Iris pigment epithelial cell (primary cell): ENCODE data around the gene STK4.

Experiments used
- DNase-seq: peaks from one replicate; pipeline ENCODE4 v3.0.0-alpha.2; 2011; ENCODE audit warnings: low read depth

The STK4 gene

DNA sequence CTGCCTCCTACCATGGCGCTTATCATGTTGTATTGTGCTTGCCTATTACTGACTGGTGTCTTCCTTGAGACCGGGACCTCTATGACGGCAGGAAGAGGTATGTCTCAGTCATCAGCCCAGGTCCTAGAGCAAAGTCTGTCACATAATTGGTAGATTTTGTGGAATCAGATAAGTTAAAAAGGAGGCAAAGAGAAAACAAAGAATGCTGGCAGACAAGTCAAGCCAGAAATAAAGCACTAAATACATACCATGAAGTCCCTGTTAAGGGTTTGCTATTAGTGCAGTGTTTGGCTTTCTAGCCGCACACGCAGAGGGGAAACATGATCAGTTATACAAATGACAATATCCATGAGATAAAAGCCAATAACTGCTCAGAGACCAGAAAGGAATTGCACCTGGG lies 12.1 kb upstream of the STK4 start:
- no peak for DNase-seq

DNA sequence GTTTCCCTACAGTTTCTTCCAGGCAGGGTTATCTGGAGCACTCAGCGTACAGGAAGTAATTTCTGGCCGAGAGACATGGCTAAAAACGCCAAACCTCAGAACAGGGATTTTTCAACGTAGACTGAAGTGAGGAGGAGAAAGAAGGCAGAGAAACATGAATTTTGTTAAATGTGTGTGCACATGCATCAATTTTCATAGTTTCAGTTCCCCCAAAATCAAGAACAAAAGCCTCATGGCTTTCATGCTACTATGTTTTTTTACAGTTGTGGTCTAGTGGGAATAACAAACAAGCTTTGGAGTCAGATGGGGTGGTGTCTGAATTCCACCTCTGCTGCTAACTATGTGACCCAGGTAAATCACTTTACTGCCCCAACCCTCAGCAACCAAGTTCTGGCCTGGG lies 11.0 kb upstream of the STK4 start:
- DNase-seq, result no peak

DNA sequence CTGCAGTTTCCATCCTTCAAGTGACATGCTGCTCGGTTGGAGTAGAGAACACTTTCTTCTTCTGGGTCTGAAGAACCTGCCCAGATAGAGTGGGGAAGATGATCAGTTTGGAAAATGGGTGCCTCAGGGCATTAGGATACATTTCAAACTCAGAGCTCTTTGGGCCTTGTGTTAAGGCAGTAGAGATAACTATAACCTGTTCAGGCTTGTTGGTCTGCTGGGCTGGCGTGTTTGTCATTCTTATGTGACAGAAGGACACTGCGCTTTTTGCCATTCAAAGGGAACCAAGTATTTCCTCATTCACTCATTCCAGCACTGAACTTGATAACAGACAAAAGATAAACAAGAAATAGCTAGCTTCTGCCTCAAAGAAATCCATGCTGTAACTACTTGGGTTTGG lies 9.9 kb upstream of the STK4 start:
- no peak for DNase-seq

DNA sequence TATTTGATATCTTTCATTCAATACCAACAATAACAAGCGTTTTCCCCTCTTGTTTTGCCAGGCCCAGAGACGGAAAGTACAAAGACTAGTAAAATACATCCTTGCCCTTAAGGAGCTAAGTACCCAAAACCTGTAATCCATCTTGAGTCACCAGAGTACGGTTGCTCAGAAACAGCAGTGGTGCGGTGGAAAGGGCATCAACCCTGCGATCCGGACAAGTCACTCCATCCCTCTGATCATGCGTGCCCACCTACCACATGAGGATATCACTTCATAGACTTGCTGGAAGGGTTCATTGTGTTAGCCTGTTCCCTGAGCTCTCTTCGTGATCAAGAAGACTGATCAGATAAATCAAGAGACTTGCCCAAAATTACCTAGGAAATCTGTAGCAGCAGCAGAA lies 8.0 kb upstream of the STK4 start:
- no peak for DNase-seq

DNA sequence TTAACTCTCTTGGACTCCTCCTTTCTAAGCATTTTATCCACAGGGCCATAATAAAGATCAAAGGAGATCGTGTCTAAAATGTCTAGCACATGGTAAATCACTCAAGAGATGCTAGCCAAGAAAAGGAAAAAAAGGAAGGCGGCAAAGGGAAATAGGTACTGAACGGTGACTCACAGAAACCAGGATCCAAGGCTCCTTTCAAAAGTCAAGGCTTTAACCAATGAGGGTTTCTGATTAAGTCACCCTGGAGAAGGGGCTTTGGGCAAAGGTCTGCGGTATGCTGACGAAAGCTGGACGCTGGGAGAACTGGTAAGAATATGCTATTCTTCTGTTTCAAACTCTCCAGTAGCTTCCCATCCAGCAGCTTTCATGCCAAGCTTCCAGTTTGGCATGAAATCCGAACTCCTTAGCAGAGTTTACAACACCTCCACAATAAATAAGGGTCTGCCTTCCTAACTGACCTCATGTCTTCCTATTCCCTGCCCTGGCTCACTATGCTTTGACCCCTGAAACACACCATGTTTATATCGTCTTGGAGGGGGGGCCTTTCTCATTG lies 7.2 kb upstream of the STK4 start:
- peak; percentile 51 for DNase-seq

DNA sequence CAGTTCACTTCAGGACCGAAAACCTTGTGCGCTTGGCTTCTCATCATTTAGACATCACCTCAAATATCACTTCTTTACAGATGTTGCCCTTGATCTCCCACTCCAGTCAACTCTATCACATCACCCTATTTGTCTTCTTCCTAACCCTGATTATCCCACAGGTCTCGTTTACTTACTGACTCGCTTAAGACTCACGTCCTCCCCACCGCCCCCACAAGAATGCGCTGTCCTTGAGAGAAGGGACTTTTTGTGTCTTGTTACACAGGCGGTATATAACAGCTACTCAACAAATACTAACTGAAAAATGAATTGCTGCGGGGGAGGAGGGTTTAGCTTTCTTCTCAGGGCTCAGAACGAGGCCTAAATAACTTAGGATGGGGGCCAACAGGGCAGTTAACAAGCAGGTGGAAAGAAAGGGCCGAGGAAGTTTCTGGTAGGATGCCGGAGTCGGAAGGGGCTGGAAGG lies 6.6 kb upstream of the STK4 start:
- peak; percentile 85 for DNase-seq

DNA sequence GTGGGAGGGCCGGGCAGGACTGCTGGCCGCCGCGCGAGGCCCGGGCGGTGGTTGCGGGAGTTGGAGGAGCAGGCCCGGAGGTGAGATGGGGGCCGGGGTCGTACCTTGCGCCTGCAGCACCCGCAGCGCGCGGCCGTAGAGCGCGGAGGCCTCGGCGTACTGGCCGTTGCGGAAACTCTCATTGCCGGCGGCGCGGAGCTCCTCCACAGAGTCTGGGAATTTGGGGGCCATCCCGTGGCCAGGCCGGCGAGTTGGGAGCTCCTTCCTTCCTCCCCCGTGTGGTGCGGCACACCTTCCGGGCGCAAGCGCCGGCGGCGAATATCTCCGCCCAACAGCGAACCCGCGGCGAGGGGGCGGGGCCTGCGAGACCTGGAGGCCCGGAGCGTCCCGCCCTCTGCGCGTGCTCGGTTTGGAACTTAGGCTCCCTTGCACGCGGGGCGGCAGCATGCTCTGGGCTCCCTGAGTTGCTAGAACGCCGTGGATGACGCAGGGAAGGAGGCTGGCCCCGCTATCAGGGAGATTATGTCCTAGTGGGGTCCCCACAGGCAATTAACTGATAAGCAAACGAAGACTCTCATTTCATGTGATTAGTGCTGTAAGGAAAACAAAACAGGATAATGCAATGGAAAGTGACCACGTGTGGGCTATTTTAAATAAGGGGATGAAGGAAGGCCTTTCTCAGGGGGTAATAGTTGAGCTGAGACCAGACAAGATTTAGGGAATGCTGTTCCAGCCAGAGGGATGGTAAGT lies 6.0 kb upstream of the STK4 start, which contains the start of gene TOMM34:
TOMM34 (minus strand) TSS at position 295 of the 750 bp plus-strand sequence; CDS start at position 231, 64 bp downstream.
- DNase-seq, result peak; percentile 92

DNA sequence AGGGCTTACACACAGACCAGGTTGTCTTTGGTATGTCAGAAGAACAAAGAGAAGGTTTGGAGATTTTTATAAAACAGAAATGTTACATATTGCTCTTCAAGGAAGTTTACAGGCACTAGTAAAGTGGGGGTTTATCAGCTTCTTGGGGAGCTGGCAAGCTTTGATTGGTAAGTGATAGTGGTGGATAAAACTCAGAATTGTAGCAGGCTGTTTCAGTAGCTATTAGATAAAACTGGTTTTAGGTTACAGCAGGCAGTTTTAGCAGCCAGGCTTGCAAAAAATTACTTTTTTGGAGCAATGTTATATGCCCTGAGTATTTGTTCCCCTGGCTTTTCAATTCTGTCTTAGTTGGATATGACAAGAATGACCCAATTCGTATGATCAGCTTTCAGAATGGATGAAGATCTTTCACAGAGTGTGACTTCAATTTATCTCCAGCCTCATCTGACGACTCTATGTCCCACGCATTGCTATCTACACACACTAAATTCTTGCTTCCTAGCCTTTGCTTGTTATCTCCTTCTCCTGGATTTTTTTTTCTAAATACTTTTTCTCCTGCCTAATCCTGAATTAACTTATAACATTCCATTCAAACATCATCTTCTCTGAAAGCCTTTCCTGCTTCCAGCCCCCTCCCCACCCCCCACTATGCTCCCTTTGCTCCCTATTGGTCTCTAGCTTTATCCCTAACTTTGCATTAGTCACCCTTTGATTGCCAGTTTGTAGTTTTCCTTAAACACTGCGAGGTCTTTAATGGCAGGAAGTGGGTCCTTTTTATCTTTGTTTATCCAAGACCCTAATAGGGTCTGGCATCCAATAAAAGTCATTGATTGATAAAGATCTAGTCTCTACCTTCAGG lies 5.1 kb upstream of the STK4 start:
- no peak for DNase-seq

DNA sequence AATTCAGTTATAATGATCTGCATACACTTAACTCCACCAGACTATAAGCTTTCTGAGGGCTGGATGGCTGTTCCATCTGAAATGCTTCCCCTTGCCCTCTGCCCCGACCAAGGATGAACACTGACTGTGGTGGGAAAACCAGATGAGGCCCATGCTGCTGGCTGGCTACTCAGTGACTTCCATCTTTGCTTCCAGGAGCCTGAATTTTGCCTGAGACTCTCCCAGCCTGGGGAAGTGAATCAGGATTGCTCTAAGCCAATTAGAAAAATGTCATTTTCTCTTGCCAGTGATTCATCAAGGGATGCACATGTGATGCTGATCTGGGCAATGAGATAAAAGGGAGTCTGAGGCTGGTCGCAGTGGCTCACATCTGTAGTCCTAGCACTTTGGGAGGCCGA lies 4.4 kb upstream of the STK4 start:
- DNase-seq, result peak; percentile 67

DNA sequence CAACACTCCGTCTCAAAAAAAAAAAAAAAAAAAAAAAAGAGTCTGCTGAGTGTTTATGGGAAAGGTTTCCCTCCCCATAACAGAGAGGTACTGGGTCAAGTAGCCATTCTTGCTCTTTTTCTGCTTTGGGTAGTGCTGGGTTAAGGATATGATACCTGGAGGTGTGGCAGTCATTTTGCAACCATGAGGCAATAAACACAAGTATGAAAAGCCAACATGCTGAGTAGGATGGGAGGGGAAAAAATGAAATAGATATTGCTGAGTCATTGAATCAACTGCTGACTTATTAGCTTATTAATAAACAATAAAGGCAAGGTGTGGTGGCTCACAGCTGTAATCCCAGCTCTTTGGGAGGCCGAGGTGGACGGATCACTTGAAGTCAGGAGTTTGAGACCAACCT lies 3.8 kb upstream of the STK4 start:
- no peak for DNase-seq

DNA sequence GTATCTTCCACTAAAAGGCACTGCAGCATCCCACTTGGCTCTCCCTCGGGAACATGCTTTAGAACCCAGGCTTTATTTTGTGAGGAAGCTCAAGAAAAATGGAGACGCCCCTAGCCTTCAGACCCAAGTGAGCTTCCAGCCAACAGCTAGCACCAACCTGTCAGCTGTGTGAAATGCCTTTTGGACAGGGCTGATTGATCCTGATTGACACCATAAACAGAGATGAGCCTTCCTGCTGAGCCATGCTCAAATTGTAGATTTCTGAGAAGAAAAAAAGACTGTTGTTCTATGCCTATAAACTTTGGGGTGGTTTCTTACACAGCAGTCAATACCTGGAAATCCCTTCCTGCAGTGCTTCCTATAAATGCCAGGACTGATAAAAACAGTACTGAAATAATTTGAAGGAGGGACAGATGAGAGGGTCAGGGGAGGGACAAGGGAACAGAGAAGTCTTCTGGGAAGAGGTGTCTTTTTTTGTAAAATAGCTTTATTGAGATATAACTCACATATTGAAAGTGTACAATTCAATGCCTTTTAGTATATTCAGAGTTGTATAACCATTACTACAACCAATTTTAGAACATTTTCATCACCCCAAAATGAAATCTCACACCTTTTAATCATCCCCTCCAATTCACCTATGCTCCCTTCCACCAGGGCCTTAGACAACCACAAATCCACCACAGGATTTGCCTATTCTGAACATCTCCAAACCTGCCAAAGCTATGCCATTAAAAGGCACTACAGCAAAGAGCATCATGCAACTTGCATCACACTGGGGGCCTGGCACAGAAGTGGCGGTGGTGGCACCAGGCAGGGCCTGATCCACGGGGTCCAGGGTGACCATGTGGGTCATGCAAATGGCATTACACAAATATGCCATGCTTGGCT lies 2.7 kb upstream of the STK4 start:
- DNase-seq, result no peak

DNA sequence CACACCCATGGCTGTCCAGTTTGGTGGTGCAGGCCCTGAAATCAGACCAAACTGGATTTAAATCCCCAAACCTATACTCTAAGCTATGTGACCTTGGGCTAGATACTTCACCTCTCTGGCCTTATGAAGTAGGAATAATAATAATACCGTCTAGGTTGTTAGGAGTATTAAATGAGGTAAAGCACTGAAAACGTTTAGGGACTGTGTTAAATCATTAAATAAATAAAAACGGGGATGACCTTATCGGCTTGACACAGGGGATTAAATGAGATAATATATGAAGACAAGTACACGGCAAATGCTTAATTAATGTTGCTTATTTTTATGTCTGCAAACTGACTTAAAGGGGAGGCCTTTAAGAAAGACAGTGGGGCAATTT lies 672 bp upstream of the STK4 start:
- DNase-seq, result no peak

DNA sequence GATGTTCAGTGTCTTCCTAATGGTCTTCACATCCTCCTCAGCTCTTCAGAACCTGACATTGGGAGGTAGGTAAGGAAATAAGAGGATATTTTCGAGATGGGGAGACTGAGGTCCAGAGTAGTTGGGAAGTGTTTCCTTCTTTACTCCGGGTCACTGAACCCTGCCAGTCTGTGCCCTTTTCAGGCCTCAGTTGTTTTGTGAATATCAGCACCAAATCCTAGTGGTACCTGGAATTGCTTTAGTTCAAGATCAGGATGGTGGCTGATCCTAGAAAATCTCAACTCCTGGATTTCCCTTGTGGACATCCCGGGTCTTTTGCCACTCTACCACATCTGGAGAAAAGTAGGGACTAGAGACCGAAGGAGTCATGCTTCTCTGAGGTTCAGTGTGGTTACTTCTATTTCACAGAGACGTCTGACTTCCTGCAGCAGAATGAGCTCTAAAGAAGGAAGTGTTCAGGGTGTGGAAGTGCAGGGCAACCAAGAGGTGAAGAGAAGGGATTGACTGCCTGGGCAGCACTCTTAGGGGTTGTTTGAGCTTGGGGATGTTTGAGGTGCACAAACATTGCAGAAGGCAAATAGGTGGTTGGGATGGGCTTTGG lies 995 bp downstream of the STK4 start:
- DNase-seq, result no peak

DNA sequence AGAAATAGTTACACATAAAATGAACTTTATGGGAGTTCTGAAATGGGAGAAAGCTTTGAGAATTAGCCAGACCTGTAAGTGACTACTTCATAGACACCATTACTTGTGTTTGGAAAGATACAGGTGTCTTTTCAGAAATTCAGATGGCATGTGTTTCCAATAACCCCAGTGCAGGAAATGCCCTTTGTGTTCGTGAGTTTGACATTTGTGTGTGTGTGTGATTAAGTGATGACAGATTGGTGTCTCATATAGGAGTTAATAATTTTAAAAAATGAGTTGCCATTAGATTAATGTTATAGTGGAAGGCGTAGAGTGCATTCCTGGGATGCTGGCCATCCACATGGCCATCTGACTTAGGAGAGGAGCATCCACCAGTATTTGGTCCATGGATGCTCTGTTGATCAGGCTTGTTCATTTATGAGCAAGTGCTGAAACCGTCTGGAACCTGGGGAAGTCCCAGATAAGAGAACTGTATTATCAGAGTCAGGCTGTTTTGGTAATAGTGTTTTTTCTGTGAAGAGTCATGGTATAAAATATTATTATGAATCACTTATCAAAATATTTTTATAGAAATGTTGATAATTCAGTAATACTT lies 3.1 kb downstream of the STK4 start:
- no peak for DNase-seq

DNA sequence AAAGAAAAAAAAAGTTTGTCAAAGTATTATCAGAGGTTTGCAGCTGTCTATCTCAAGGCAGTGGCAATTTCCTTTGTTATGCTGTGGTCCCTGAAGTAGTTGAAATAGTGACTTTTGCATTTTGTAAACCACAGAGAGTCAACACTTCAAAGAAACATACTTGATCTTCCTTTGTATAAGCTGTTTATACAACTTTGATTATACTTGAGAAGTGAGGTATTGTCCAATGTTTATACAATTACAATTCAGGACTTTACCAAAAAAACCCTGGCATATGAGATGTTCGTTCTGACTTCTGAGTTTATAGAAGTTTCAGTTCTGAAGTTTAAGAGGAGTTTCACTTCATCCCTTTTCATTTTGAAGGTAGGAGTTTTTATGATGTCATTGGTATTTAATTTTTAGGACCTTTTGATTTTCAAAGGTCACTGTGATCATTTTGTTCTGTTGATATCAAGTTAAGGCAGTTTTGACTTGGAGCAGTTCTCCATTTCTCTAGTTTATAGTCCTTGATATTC lies 4.0 kb downstream of the STK4 start:
- DNase-seq, result no peak

DNA sequence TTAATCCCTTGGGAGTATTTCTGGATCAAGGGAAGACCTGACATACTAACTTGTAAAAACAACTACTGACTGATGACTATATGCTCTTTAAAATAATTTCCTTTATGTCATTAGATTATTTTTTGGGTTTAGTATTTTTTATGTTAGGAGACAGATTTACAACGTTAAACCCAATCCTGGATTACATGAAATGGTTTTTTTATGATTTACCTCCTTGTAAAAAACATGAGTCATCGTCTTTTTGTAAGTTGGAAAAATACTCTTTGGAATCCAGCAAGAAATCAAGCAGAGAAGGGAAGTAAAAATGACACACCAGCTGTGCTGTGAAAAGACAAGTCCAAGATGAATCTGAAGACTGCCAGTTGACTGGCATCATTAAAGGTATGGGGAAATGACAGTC lies 6.7 kb downstream of the STK4 start:
- peak; percentile 42 for DNase-seq

DNA sequence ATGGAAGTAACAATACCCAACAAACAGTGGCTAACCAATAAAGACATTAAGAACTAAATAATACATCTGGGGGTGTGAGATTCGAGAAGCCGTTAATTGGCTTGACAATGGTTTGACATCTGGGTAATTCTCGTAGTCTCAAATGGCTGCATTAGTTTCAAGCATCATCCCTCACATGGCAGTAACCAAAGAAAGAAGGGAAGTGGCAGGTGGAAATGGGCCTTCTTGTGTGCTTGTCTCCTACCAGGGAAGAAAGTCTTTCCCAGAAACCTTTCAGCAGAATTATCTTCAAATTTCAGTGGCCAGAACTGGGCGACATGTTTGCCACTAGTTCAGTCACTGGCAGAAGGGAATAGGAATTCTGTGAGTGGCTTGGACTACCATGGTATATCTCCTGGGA lies 10.4 kb downstream of the STK4 start:
- no peak for DNase-seq

DNA sequence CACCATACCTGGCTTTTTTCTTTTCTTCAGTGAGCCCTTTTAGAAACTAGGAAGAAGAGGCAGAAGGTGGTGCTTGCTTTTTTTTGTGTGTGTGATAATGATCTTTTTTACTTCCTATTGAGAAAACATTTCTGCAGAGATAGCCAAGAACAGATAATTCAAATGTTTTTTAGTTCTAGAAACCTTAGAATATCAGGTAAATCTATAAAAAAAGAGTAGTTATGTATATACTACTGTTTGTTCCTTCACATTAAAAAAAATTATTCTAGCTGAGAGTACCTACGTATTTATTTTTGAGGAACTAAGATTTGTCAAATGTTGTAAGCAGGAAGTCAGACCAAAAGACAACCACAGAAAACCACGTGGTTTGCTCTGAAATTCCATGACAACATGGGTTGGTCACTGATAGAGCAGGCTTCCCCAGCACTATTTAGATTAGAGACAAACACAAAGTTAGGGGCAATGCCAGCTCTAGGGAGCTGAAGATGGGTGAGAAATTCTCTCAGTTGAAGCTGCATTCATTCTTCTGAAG lies 12.8 kb downstream of the STK4 start:
- DNase-seq, result peak; percentile 79

DNA sequence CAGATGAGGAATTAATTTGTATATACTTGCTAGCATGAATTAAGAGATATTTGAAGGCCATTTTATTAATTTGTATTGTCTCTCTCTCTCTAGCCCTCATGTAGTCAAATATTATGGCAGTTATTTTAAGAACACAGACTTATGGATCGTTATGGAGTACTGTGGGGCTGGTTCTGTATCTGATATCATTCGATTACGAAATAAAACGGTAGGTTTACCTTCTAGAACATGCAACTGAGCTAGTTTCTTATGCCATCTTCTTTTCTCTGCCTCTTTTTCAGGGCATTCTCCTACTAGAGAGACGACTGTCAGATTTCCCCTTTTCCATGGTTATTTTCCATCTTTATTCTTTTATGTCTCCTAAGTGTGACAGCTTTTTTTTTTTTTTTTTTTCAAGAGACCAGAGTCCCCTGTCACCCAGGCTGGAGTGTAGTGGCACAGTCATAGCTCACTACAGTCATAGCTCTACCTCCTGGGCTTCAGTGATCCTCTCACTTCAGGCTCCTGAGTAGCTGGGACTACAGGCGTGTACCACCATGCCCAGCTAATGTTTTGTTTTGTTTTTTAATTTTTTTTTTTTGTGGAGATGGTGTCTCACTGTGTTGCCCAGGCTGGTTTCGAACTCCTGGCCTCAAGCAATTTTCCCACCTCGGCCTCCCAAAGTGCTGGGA lies 15.6 kb downstream of the STK4 start:
- no peak for DNase-seq

DNA sequence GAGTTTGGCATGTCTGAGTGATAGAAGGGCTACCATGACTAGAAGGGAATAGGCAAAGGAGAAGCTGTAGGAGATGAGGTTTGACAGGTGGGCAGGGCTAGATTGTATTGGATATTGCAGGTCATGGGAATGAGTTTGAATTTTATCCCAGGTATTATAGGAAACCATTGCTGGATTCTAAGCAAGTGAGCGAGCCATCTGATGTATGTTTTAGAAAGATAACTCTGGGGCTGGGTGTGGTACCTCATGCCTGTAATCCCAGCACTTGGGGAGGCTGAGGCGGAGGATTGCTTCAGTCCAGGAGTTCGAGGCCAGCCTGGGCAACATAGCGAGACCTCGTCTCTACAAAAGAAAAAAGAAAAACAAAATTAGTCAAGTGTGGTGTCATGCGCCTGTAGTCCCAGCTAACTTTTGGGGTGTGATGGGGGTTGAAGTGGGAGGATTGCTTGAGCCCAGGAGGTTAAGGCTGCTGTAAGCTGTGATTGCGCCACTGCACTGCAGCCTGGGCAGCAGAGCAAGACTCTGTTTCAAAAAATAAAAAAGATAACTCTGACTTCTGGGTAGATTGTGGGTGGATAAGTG lies 16.9 kb downstream of the STK4 start:
- DNase-seq, result no peak
